Activated gamma-delta T cell treated with anti-CD3 and anti-CD28 coated beads, Interleukin-2, amount 50 U/mL, for 16 hours (primary cell): ENCODE data around the gene COL20A1.
"Not testable (repeated sequence)": the region's sequence is repeated elsewhere in the genome, so short reads cannot be mapped to it uniquely, and the experiment has no call there.

Experiments used
- DNase-seq: peaks from one replicate; pipeline ENCODE4 v3.0.0-alpha.2; 2020; ENCODE audit warnings: low read depth

COL20A1 gene

DNA sequence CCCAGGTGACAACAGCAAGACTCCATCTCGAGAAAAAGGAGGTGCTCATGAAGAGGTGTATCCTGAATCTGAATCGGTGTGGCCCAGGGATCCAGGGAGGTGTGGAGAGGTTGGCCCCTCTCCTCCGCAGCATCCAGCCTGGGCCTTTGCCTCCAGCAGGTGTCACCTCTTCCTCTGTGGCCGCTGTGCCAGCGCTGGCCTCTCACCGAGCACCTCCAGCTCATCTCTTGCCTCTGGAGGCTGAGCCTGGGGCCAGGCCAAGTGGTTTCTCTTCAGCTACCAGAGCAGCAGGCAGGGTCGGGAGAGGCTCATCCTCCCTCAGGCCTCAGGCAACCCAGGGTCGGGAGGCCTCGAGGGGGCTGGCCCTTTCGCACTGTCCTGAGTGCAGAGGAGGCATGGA lies 1.2 kb upstream of the COL20A1 start:
- DNase-seq = no peak

DNA sequence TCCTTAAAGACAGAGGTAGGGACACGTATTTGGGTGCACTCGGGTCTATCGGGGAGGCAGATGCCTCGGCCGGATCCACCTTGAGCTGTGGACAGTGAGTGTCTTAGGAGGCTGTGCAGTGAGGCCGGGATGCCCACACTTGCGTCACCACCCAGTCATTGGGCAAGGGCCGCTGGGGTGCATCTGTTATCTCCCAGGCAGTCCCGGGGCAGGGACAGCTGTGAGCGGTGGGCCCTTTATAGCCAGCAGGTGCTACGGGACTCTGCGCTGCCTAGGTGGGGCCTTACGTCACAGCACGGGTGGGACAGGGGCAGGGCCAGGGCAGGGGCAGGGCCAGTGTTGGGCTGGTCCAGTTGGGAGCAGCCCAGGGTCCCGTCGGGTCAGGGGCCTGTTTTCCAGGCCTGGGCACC lies 689 bp upstream of the COL20A1 start:
- DNase-seq = no peak

GRCh38 chr20:63293456-63293855 lies 470 bp downstream of the COL20A1 start:
- DNase-seq = no peak

DNA sequence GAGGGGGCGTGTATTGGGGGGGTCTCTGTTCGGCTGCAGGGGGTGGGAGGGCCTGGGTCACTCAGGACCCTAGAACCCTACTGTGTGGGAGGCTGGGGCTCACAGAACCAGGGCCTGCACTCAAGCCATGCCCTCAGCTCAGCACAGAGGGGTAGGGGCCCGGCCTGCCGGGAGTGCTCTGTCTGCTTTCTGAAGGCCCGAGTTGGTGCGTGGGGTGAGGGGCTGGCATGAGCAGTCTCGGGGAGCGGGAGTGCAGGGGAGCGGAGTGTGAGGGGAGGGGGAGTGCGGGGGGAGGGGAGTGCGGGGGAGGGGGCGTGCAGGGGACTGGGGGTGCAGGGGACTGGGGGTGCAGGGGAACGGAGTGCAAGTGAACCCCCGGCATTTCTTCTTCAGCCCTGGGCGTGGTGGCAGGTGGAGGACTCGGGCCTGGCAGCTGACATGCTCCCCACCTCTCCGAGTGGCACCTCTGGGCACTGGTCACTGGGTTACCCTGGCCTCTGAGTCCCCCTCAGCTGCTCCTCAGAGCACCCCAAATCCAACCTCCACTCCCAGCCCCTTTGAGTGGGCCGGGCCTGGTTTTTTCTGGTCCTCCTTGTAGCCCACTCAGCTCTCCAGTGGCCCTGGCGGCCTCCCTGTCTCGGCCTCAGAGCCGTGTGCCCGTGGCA lies 1.0 kb downstream of the COL20A1 start:
- DNase-seq = no peak

- DNase-seq = no peak
Measured at GRCh38 chr20:63294536-63294900, 1.5 kb downstream of the COL20A1 start.

GRCh38 chr20:63295018-63295417 lies 2.0 kb downstream of the COL20A1 start:
- no peak for DNase-seq

DNA sequence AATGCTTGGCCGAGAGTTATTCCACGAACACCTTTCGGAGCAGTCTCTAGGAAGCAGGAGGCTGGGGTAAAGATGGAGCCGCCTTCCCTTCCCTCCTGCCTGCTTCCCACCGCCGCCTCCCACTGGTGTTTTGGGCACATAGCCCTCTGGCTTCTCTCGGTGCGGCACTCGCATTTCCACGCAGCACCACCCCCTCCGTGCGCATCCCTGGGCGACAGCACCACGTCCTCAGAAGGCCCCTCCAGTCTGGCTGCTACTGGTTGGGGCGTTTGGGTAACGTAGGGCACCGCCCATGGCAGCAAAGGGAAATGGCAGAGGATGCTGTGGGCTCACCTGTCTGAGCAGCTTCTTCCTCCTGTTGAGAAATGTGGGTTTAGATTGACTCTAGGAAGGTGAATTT lies 2.4 kb downstream of the COL20A1 start:
- DNase-seq = no peak

DNA sequence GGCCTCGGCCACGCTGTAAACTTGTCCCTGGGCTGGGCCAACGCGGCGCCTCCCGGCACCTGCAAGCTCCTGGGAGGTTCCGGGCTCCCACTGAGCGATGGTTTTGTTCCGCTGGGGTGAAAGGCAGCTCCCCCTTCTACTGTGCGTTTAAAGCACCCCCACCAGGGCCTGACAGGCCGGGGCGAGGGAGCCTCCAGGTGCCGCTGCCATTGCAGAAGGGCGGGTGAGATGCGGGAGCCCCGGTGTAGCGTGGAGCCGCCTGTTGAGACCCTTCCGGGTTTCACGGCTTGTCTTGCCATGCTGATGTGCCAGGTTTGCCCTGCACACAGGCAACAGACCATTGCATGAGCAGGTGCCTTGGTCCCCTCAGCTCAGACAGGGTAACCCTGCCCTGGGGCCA lies 2.9 kb downstream of the COL20A1 start:
- DNase-seq = no peak

GRCh38 chr20:63296531-63297299 lies 3.7 kb downstream of the COL20A1 start:
- DNase-seq = no peak

- DNase-seq = no peak
Measured at GRCh38 chr20:63297371-63297781, 4.4 kb downstream of the COL20A1 start.

DNA sequence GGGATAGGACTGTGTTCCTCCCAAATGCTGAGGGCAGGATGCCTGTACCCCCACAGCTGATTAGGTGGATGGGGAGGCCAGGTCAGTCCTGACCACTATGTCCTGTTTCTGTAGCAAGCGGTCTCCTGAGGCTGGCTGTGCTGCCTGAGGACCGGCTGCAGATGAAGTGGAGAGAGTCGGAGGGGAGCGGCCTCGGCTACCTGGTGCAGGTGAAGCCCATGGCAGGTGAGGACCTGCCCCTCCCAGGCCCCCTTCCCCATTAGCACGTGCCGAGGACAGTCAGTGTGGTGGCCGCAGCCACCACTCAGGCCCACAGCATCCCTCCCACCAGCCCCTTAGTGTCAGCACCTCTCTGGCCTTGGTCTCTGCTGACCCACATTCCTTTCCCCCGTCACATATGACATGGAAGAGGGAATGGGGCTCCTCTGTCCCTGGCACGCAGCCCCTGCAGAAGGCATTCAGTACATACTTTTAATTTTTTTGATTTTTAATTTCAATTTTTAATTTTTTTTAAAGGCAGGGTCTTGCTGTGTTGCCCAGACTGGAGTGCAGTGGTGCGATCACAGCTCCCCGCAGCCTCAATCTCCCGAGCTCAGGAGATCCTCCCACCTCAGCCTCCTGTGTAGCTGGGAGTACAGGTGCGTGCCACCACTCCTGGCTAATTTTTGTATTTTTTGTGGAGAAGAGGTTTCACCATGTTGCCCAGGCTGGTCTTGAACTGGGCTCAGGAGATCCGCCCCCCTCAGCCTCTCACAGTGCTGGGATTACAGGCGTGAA lies 5.0 kb downstream of the COL20A1 start:
- no peak for DNase-seq

GRCh38 chr20:63298731-63299312 lies 5.8 kb downstream of the COL20A1 start:
- DNase-seq = no peak

DNA sequence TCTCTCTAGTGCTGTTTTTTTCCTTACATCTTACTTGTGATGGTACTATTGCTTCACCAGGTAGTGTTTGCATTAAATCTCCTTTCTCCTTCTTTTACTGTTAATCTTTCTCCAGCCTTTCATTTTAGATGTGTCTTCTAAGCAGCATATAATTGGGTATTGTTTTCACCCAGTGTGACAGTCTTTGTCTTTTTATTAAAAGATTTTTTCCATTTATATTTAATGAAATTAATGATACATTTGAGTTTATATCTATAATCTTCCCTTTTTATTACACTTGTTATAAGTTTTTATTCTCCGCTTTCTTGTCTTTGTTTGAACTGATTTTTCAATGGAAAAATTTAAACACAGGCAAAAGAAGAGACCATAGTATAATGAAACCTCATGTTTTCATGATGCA lies 8.7 kb downstream of the COL20A1 start:
- no peak for DNase-seq

DNA sequence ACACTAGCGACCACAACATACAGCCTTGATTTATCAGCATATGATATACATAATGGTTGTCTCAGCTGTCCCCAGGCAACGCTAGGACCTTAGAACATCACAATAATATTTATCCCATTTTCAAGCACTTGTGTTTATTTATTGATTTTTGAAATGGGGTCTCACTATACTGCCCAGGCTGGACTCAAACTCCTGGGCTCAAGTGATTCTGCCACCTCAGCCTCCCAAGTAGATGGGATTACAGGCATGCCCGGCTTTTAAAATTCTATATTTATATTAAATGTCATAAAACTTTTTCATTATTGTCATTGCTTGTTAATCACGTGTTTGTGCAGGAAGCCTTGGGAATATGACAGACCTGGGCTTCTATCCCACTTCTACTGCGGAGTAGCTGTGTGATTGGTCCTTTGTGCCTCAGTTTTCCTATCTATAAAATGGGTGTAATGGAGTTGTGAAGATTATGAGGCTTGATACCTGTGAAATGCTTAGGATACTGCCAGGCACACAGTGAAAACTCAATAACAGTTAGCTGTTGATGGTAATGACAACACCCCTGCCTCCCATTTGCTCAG lies 10.2 kb downstream of the COL20A1 start:
- DNase-seq = no peak

GRCh38 chr20:63305393-63305792 lies 12.4 kb downstream of the COL20A1 start:
- DNase-seq = no peak

DNA sequence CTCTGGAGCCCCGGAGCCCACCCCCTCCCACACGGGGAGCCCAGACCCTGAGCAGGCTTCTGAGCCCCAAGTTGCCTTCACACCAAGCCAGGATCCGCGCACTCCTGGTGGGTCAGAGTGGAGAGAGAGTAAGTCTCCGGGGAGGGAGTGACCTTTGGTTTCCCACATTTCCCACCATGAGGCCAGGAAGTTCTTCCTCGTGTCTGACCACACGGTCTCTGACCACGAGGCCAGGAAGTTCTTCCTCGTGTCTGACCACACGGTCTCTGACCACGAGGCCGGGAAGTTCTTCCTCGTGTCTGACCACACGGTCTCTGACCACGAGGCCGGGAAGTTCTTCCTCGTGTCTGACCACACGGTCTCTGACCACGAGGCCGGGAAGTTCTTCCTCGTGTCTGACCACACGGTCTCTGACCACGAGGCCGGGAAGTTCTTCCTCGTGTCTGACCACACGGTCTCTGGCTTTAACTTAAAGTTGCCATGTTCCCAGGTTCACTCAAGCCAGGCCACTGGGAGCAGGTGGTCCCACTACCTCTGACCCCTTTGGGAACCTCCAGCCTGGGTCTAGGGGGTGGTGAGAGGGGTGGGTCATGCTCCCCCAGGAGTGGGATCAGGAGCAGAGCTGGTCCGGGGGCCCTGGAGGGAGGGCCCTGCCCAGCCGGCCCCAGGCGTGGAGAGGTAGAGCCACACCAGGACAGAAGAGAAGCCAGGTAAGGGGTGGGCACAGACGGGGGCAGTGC lies 13.1 kb downstream of the COL20A1 start:
- DNase-seq = not testable (repeated sequence)

- DNase-seq = no peak
Measured at GRCh38 chr20:63306673-63307537, 13.9 kb downstream of the COL20A1 start.

- no peak for DNase-seq
Measured at GRCh38 chr20:63307538-63308217, 14.7 kb downstream of the COL20A1 start.

GRCh38 chr20:63308218-63308911 lies 15.4 kb downstream of the COL20A1 start:
- no peak for DNase-seq
